ENCODE measurements around the gene RANBP9.

RANBP9 gene

DNA sequence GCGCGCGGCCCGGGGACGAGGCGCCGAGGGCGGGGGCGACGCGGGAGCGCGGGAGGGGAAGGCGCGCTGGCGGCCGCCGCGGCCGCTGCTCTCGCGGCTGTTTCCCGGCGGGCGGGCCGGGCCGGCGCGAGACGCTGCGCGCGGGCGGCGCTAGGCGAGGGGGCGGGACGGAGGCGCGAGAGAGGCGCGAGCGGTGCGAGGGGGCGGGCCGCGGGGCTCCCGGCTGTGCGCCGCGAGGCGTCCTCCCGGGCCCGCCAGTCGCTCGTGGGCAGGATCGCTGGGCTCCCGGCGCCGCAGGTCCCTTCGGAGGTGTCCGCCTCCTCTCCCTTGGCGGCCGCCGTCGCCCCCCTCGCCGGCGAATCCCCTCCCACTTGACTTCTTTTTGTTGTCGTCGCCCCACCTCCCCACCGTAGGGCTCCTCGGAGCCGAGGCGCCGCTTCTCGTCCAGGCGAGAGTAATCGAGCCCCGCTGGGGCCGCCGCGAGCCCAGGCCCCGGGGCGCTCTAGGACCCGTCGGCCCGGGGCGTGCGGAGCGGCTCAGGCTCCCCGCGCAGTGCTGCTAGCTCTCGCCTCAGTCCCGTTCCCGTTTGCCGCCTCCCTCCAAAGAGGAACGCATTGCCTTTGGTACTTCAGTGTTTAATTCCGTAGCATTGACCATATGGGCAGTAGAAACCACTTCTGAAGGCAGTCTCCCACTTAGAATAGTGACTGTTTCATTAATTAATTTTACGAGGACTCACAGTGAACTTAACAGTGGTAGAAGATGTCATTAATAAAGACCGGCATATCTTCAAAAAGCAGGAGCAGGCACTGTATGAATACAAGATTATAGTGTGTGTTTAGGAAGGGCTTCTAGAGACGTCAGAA is at the start of gene RANBP9:
RANBP9 (minus strand) TSS at position 103 of the 866 bp plus-strand sequence. CDS start 330 bp downstream, outside the sequence.
- DNase-seq, result peak; percentile 82

DNA sequence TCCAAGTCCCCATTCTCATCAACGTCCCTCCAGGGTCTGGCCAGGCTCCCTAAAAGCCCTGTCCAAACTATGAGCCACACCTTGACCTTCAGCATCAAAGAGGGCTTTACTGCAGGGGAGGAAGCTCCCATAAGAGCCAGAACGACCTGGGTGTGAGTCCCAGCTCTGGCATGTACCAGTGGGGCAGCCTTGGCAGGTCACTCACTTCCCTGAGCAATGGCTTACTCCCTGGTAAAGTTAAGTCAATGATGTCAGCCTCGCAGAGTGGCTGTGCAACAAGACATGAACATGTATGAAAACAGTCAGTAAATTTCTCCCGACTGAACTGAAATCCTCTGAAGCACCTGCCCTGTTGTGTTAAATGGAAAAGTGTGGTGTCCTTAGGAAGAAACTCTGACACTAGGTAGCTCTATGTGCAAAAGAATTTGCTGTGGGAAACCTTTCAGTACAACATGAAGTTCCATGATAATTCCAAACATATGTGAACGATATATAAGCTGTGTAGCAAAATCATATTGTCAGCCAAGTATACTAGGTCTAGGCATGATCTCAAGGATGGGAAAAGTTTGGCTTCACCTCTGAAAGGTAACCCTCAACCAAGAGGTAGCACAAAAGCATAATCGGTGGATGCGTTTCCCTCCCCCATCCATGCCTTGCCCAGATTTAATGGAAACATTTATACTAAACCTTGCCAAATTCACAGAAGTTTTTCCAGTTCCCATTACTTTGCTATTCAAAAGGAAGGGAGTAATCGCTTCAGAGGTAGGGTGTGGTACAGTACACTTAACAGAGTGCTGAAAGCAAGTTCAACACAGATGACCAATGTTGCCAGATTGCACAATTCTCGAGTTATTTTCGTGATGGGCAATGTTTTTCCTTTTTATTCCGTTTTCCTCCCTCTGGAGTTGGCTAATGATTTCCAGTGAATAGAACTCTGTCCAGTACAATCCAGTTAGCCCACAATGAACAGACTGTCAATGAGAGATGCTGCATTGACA is 49.0 kb upstream of the RANBP9 start:
- DNase-seq, result no peak

DNA sequence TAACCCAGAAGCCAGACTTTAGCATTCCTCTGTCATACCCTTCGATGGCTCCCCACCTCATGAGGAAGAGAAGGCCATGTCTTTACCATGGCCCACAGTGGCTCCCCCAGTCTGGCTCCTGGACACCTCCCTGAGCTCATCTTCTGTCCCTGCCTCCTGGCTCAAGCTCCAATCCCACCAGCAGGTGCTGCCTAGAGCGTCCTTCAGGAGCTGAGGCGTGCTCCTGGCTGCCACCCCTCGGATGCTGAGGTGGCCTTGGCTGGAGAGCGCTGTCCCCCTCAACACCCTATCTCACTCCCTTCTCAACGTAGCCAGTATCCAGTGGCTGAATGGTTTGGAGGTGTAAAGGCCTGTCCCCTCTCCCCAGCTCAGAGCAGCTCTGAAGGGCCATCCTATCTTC is 47.4 kb upstream of the RANBP9 start:
- DNase-seq, result no peak

DNA sequence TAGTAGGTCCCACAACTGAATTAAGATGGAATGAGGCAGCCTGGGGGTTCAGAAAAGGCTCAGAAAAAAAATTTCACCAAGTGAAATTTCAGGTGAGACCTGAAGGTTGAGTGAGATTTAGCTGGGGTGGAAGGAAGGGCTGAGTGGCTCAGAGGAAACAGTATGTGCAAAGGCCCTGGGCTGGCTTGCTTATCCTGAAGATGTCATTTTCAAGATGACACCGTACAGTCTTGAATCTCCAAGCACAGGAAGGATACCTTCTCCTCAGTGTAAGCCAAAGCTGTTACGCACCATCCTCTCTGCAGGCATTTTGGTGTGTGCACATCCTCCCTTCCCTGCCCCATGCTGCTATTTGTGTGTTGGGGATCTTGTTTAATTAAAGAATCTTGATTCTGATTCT is 43.0 kb upstream of the RANBP9 start:
- no peak for DNase-seq

DNA sequence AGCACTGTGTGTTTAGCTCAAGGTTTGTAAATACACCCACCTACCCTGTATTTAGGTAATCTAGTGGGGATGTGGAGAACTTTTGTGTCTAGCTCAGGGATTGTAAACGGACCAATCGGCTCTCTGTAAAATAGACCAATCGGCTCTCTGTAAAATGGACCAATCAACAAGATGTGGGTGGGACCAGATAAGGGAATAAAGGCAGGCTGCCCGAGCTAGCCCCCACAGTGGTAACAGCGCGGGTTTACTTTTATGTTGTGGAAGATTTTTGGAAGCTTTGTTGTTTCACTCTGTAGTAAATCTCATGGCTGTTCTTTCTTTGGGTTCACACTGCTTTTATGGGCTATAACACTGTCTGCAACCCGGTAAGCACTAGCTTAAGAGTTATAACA is 32.1 kb upstream of the RANBP9 start:
- DNase-seq, result no peak

DNA sequence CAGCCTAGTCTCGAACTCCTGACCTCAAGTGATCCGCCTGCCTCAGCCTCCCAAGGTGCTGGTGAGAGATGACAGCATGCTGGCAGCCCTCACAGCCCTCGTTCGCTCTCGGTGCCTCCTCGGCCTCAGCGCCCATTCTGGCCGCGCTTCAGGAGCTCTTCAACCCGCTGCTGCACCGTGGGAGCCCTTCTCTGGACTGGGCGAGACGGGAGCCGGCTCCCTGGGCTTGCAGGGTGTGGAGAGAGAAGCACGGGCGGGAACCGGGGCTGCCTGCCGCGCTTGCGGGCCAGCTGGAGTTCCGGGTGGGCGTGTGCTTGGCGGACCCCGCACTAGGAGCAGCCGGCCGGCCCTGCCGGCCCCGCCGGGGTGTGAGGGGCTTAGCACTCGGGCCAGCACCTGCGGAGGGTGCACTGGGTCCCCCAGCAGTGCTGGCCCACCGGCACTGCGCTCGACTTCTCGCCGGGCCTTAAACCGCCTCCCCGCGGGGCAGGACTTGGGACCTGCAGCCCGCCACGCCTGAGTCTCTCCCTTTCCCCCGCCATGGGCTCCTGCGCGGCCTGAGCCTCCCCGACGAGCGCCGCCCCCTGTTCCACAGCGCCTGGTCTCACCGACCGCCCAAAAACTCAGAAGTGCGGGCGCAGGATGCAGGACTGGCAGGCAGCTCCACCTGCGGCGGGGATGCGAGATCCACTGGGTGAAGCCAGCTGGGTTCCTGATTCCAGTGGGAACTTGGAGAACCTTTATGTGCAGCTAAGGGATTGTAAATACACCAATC is 31.5 kb upstream of the RANBP9 start:
- no peak for DNase-seq

DNA sequence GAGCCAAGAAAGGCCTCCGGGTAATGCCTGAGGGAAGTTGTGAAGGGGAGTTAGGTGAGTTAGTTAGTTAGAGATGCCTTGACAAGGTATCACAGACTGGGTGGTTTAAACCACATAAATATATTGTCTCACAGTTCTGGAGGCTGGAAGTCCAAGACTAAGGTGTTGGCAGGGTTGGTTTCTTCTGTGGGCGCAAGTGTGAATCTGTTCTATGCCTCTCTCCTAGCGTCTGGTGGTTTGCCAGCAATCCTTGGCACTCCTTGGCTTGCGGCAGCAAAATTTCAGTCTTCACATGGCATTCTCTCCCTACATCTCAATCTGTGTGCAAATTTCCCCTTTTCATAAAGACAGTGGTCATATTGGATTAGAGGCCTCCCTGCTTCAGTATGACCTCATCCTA is 29.7 kb upstream of the RANBP9 start:
- no peak for DNase-seq

DNA sequence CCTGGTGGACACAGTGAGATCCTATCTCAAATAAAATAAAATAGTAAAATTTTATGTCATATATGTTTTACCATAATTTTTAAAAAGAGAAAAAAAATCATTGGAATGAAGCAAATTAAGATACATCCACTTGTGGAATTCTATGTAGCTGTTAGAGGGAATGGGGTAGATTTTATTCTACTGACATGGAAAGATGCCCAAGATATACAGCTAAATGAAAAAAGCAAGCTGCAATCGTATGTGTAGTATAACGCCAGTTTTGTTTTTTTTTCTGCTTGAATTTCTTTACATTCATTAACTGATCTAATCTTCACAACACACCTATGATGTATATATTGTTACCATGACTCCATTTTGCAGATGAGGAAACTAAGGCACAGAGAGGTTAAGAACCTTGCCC is 23.4 kb upstream of the RANBP9 start:
- no peak for DNase-seq

DNA sequence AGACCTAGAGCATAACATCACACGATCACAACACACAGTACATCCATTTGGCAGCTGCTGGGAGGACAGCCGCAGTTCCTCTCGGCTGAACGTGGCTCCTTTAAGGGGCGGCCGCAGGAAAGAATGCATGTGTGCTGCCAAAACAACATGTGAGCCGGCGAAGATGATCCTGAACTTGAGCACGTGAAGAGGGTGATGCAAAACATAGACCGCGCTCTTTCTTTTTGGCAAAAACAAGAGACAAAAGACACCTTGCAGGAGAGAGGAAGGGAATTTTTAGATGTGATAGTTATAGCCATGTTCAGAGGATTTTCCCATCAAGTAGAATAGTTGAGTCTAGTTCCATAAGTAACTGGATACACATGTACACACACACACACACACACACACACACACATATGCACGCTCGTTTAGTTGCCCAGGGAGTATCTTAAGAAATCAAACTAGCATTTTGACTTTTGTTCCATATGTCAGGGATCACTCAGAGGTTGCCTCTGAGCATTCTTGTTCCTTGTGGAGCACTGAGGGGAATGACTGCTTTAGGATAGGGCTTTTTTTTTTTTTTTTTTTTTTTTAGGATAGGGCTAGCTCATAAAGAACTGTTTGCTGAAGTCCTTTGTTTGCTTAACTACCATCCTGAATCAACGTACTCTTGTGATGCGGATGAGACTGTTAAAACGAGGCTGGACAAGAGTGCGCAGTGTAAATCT is 21.7 kb upstream of the RANBP9 start:
- DNase-seq, result no peak

DNA sequence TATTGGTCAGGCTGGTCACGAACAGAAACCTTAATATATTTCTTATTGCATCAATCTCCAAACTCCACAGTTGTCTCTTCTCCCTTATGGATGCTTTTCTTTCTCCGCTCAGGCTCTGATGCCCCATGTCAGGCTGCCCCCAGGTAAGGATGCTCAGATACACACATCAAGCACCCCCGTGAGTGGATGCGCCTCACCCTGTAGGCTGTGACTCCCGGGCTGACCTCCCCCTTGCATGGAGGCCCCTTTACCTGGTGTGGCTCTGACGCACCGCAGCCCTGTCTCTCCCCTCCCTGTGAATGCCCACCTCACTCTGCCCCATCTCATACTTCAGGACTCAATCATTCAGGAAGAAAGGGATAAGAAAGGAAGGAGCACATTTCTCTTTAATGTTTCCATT is 19.1 kb upstream of the RANBP9 start:
- DNase-seq, result no peak

DNA sequence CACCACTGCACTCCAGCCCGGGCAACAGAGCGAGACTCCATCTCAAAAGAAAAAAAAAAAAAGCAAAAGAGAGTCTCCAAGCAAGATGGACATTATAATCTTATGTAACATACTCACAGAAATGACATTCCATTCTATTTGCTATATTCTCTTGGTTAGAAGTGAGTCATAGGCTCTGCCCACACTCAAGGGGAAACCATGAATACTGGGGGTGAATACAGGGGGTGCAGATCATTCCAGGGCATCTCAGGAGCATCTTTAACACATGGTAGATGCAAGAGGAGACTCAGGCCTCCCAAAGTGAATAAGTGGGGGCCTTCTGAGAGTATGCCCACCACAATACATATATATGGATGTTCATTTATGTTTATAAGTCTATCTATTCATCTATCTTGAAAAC is 18.3 kb upstream of the RANBP9 start:
- no peak for DNase-seq

DNA sequence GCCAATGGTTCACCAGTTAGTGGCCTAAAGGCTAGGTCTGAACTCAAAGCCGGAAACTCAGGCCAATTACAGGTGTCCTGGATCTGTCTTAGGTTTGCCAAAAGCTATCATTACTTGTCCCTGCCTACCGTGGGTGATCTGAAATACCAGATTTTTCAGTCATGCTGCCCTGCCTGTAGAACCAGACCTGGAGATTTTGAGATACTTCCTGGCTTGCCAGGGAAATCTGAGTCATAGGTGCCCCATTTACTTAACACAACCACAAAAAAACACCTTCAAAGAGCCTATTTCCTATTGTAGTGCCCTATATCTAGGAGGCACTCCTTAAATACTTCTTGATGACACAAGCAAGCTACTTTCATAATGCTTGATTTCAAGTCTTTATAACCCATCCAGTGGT is 13.9 kb upstream of the RANBP9 start:
- no peak for DNase-seq

DNA sequence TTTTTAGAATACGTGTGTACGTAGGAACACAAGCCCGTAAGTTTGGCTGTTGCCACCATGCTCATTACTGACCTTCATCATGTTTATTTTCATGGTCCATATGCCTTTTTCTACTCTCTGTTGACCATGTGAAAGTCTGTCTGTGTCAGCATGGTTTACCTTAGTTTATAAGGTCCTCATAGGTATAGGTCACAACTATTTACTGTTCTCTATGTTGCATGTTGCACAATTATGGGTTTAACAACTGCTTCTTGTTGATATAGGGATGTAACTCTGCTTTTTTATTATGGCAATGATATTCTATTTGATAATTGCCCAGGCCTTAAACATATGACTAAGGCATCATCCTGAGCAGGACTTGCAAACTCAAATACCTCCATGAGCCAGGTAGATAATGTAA is 13.4 kb upstream of the RANBP9 start:
- no peak for DNase-seq

DNA sequence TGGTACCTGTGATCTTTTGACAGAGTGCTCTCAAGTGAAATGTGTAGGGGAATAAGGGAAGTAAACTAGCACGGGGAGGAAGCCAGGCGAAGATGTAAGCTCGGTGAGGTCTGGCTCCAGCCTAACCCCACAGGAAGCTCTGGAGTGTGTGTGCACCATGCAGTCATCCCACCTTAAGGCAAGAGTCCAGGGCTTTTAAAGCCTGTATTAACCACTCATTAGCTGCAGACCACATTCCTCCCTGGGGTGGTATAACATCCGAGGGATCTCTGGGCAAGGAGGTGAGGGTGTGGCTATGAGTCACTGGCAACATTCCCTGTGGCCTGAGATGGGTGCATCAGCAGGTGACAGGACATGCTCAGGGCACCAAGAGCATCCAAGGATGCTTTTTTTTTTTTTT is 12.5 kb upstream of the RANBP9 start:
- no peak for DNase-seq

DNA sequence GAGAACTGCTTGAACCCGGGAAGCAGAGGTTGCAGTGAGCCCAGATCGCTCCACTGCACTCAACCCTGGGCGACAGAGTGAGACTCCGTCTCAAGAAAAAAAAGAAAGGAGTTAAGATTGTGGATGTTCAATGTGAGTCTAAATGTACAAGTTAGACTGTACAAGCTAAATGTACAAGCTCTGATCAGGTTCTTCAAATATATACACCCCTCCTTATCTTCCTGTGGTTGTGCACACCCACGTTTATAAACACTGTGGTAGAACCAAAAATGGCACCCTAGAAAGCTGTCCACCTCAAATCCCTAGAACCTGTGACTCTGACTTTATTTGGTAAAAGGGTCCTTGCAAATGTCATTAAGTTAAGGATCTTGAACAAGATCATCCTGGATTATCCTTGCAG is 11.2 kb upstream of the RANBP9 start:
- DNase-seq, result no peak

DNA sequence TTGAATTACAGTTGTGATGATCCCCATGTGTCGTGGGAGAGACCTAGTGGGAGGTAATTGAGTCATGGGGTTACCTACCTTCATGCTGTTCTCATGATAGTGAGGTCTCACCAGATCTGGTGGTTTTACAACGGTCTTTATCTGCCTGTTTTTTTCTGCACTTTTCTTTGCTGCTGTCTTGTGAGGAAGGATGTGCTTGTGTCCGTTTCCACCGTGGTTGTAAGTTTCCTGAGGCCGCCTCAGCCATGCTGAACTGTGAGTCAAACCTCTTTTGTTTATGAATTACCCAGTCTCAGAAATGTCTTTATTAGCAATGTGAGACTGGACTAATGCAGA is 6.5 kb upstream of the RANBP9 start:
- DNase-seq, result no peak

DNA sequence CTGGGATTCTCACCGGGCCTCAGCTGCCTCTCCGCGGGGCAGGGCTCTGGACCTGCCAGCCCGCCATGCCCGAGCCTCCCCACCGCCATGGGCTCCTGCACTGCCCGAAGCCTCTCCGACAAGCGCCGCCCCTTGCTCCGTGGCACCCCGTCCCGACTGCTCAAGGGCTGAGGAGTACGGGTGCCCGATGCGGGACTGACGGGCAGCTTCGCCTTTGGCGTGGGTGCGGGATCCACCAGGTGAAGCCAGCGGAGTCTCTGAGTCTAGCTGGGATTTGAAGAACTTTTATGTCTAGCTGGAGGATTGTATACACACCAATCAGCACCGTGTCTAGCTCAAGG is 5.3 kb upstream of the RANBP9 start:
- DNase-seq, result no peak

DNA sequence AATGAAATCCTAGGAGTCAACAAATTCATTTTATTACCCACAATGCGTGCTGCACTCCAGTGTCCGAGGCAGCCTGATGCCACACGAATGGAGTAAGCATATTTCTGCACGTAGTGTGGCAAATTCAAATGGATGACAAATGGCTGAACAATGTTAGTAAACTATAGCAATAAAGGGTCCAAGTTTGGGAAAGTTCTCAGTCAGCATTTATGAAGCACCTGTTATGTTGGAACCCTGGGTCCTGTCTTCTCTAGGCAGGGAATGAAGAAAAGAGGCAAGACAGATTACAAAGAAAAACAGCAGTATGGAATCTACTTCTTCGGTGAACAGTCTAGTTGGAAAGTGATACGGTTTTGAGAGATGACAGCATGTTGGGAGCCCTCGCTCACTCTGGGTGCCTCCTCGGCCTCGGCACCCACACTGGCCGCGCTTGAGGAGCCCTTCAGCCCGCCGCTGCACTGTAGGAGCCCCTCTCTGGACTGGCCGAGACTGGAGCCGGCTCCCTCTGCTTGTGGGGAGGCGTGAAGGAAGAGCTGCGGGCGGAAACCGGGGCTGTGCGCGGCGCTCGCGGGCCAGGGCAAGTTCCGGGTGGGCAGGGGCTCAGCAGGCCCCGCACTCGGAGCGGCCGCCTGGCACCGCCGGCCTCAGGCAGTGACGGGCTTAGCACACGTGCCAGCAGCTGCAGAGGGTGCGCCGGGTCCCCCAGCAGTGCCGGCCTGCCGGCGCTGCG is 4.8 kb upstream of the RANBP9 start:
- no peak for DNase-seq

DNA sequence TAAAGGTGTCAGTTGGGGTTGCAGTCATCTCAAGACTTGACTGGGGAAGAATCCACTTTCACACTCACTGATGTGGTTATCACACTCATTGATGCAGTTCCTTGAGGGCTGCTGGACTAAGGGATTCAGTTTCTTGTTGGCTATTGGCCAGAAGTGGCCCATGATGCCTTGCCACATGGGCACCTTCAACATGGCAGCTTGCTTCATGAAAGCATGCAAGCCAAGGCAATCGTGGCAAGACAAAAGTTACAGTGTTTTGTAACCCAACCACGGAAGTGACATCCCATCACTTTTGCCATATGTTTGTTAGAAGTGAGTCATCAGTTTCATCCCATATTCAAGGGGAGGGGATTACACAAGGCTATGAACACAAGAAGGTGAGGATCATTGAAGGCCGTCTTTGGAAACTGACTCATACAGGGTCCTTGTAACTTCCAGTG is 3.8 kb upstream of the RANBP9 start:
- DNase-seq, result no peak

DNA sequence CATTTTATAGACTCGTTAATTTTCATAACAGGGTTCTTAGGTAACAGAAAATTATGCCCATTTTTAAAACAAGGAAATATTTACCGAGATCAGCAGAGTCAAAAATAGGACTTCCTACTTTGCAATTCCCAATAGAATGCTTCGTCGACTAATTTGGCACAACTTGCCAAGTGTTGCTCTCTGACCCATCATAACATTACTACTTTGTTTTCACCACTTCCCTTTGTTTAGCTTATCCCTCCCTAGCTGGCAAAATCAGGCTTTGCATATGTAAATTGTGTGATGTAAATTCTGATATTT is 914 bp upstream of the RANBP9 start:
- DNase-seq, result no peak

DNA sequence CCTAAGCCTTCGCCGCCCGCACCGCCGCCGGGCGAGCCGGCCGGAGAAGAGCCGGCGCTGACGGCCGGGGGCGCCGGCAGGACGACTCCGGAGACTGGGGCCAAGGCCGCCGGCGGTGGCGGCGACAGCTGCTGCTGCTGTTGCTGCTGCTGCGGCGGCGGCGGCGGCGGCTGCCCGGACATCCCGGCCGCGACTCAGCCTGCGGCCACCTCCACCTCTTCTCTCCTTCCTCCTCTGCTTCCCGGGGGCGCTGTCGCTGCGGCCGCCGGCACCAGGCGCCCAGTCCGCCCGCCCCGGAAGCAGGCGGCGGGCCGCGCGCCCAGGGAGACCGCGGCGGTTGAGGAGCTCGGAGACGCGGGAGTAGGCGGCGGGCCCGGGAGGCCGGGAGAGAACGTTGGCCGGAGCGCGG is 307 bp downstream of the RANBP9 start:
- DNase-seq, result no peak
